ENCODE results near the gene HSF5.

HSF5 gene

GRCh38 chr17:58515286-58515685, 27.1 kb upstream of the HSF5 start:
- no peak for TF ChIP-seq ZNF8 (CRISPR knock-in tag; IDR thresholded peaks at IDR 0.05)
- no peak for TF ChIP-seq ZNF565 (CRISPR knock-in tag; conservative IDR thresholded peaks at IDR 0.05; ENCODE audit: low read depth)
- no peak for TF ChIP-seq CSDC2 (CRISPR knock-in tag; IDR thresholded peaks at IDR 0.05)
- TF ChIP-seq CREB5 (CRISPR knock-in tag; IDR thresholded peaks at IDR 0.05; ENCODE audit: low read depth) = no peak
- TF ChIP-seq TSHZ2 (CRISPR knock-in tag; IDR thresholded peaks at IDR 0.05) = no peak
- no peak for TF ChIP-seq POU6F1 (CRISPR knock-in tag; IDR thresholded peaks at IDR 0.05; ENCODE audit: borderline replicate concordance, low read depth)
- TF ChIP-seq OSR1 (CRISPR knock-in tag; IDR thresholded peaks at IDR 0.05) = no peak
- TF ChIP-seq ZNF70 (CRISPR knock-in tag; IDR thresholded peaks at IDR 0.05) = no peak
- TF ChIP-seq ISL1 (CRISPR knock-in tag; IDR thresholded peaks at IDR 0.05) = no peak
- TF ChIP-seq ZFP3 (CRISPR knock-in tag; IDR thresholded peaks at IDR 0.05) = no peak
- no peak for TF ChIP-seq ZFP30 (CRISPR knock-in tag; IDR thresholded peaks at IDR 0.05)
- TF ChIP-seq ZC3H10 (CRISPR knock-in tag; IDR thresholded peaks at IDR 0.05) = no peak
- no peak for TF ChIP-seq PATZ1 (CRISPR knock-in tag; IDR thresholded peaks at IDR 0.05; ENCODE audit: borderline replicate concordance)
- TF ChIP-seq TOX (CRISPR knock-in tag; IDR thresholded peaks at IDR 0.05; ENCODE audit: borderline replicate concordance) = no peak
- no peak for TF ChIP-seq BACH2 (CRISPR knock-in tag; IDR thresholded peaks at IDR 0.05; ENCODE audit: borderline replicate concordance)
- TF ChIP-seq, protein P1, sequence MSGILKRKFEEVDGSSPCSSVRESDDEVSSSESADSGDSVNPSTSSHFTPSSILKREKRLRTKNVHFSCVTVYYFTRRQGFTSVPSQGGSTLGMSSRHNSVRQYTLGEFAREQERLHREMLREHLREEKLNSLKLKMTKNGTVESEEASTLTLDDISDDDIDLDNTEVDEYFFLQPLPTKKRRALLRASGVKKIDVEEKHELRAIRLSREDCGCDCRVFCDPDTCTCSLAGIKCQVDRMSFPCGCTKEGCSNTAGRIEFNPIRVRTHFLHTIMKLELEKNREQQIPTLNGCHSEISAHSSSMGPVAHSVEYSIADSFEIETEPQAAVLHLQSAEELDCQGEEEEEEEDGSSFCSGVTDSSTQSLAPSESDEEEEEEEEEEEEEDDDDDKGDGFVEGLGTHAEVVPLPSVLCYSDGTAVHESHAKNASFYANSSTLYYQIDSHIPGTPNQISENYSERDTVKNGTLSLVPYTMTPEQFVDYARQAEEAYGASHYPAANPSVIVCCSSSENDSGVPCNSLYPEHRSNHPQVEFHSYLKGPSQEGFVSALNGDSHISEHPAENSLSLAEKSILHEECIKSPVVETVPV (CRISPR knock-in tag; IDR thresholded peaks at IDR 0.05) = no peak
- no peak for ATAC-seq

GRCh38 chr17:58514770-58515157, 26.6 kb upstream of the HSF5 start:
- TF ChIP-seq ESRRG (CRISPR knock-in tag; IDR thresholded peaks at IDR 0.05) (no peak), CSDC2 (CRISPR knock-in tag; IDR thresholded peaks at IDR 0.05) (no peak), ZFP30 (CRISPR knock-in tag; IDR thresholded peaks at IDR 0.05) (no peak), POU6F1 (CRISPR knock-in tag; IDR thresholded peaks at IDR 0.05; ENCODE audit: borderline replicate concordance, low read depth) (no peak), PPARA (CRISPR knock-in tag; IDR thresholded peaks at IDR 0.05; ENCODE audit: borderline replicate concordance) (no peak), CREB5 (CRISPR knock-in tag; IDR thresholded peaks at IDR 0.05; ENCODE audit: low read depth) (no peak), TOX (CRISPR knock-in tag; IDR thresholded peaks at IDR 0.05; ENCODE audit: borderline replicate concordance) (no peak), GLIS3 (CRISPR knock-in tag; IDR thresholded peaks at IDR 0.05) (no peak), OSR1 (CRISPR knock-in tag; IDR thresholded peaks at IDR 0.05) (no peak), PATZ1 (CRISPR knock-in tag; IDR thresholded peaks at IDR 0.05; ENCODE audit: borderline replicate concordance) (no peak), RARB (CRISPR knock-in tag; IDR thresholded peaks at IDR 0.05) (no peak), ZNF70 (CRISPR knock-in tag; IDR thresholded peaks at IDR 0.05) (no peak), ZNF8 (CRISPR knock-in tag; IDR thresholded peaks at IDR 0.05) (no peak), ZFP3 (CRISPR knock-in tag; IDR thresholded peaks at IDR 0.05) (no peak), BACH2 (CRISPR knock-in tag; IDR thresholded peaks at IDR 0.05; ENCODE audit: borderline replicate concordance) (no peak), TCF4 (CRISPR knock-in tag; IDR thresholded peaks at IDR 0.05; ENCODE audit: borderline replicate concordance) (no peak), ISL1 (CRISPR knock-in tag; IDR thresholded peaks at IDR 0.05) (no peak), ZNF565 (CRISPR knock-in tag; conservative IDR thresholded peaks at IDR 0.05; ENCODE audit: low read depth) (no peak), ZC3H10 (CRISPR knock-in tag; IDR thresholded peaks at IDR 0.05) (no peak)
- TF ChIP-seq, protein P1 (CRISPR knock-in tag; IDR thresholded peaks at IDR 0.05) = no peak
- no peak for ATAC-seq
